ENCODE data around the gene RAPGEF4.
A peak's percentile ranks its signal among the peaks of the same experiment; 100 is the strongest.
"Not testable (repeated sequence)": the region's sequence is repeated elsewhere in the genome, so short reads cannot be mapped to it uniquely, and the experiment has no call there.

RAPGEF4 gene

GRCh38 chr2:173017646-173018420 is 282.2 kb downstream of the RAPGEF4 start:
- no peak for DNase-seq

GRCh38 chr2:173019755-173020154 is 284.1 kb downstream of the RAPGEF4 start:
- DNase-seq = no peak

- DNase-seq = peak; percentile 68
Measured at GRCh38 chr2:173021939-173022371, 286.3 kb downstream of the RAPGEF4 start.

- DNase-seq = no peak
Measured at GRCh38 chr2:173023718-173024117, 288.1 kb downstream of the RAPGEF4 start.

GRCh38 chr2:173026479-173026878 is 290.8 kb downstream of the RAPGEF4 start:
- DNase-seq = no peak

GRCh38 chr2:173027181-173028128 is 291.8 kb downstream of the RAPGEF4 start:
- peak; percentile 91 for DNase-seq

GRCh38 chr2:173028141-173028540 is 292.5 kb downstream of the RAPGEF4 start:
- DNase-seq = no peak

GRCh38 chr2:173028671-173029070 is 293.0 kb downstream of the RAPGEF4 start:
- DNase-seq = no peak

- no peak for DNase-seq
Measured at GRCh38 chr2:173030561-173031490, 295.2 kb downstream of the RAPGEF4 start.

GRCh38 chr2:173032032-173032431 is 296.4 kb downstream of the RAPGEF4 start:
- no peak for DNase-seq

GRCh38 chr2:173033084-173033483 is 297.4 kb downstream of the RAPGEF4 start:
- no peak for DNase-seq

GRCh38 chr2:173034143-173034542 is 298.5 kb downstream of the RAPGEF4 start:
- no peak for DNase-seq

GRCh38 chr2:173037245-173038120 is 301.8 kb downstream of the RAPGEF4 start:
- DNase-seq = no peak

- DNase-seq = not testable (repeated sequence)
Measured at GRCh38 chr2:173038257-173038656, 302.6 kb downstream of the RAPGEF4 start.

- no peak for DNase-seq
Measured at GRCh38 chr2:173040729-173041128, 305.1 kb downstream of the RAPGEF4 start.

GRCh38 chr2:173043476-173043875 is 307.8 kb downstream of the RAPGEF4 start:
- DNase-seq = no peak

GRCh38 chr2:173043897-173044519 is 308.4 kb downstream of the RAPGEF4 start:
- no peak for DNase-seq

- no peak for DNase-seq
Measured at GRCh38 chr2:173044686-173045085, 309.0 kb downstream of the RAPGEF4 start.

GRCh38 chr2:173045181-173045580 is 309.5 kb downstream of the RAPGEF4 start:
- no peak for DNase-seq

- DNase-seq = peak; percentile 77
Measured at GRCh38 chr2:173048522-173048896, 312.9 kb downstream of the RAPGEF4 start.
